ENCODE measurements around the gene RAB40C.

The RAB40C gene

DNA sequence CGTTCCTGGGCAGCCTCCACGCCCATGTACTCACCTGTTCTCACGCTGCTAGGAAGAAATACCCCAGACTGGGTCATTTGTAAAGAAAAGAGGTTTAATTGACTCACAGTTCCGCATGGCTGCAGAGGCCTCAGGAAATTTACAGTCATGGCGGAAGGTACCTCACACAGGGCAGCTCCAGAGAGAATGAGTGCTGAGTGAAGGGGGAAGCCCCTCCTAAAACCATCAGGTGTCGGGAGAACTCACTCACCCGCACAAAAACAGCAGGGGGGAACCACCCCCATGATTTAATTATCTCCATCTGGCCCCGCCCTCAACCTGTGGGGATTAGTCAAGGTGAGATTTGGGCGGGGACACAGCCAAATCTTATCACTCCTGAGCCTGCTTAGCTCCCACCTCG is 18.2 kb downstream of the RAB40C start:
- H3K9me3 ChIP-seq (ENCODE audit: control insufficient read depth, low read length) = peaks cover 14% of the 10 kb centered on the region

DNA sequence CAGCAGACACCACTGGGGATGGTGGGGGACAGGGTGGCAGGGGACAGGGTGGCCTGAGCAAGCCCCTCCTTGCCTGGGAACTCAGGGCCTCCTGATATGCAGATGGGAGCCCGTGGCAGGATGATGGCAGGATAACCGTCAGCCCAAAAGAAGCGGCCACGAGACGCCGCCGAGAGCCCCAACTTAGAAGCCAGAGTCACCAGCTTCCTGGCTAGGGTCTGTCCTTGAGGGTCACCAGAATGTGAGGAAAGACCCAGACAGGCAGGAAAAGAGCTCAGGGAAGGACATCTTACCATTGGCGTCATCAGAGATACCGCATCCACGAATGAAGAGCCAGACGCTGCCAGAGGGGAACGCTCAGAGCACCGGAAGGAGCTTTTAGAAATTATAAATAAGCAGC is 19.4 kb downstream of the RAB40C start:
- Histone ChIP-seq H3K36me3 (ENCODE audit: control insufficient read depth, insufficient read depth, low read length) (peaks cover 23% of the 10 kb centered on the region), H3K4me3 (ENCODE audit: extremely low read depth, insufficient read depth, low read length, poor library complexity, severe bottlenecking) (no peak overlapping the region), H3K4me1 (ENCODE audit: control insufficient read depth, insufficient read depth, low read length, poor library complexity, severe bottlenecking) (no peaks in the 10 kb centered on the region), H3K9me3 (ENCODE audit: control insufficient read depth, low read length) (peaks cover 14% of the 10 kb centered on the region), H3K27ac (ENCODE audit: low read depth, low read length, severe bottlenecking) (no peak overlapping the region)
- 93 to 97% methylated on average over 10 to 11 of the region's 13 CpGs for WGBS, 2 experiments (ENCODE audit: insufficient coverage in 2 of 2)

More for the DNA sequence above, 18.2 kb downstream of the RAB40C start:
- H3K36me3 ChIP-seq (ENCODE audit: control insufficient read depth, insufficient read depth, low read length) = peaks cover 20% of the 10 kb centered on the region
- 85 to 88% methylated on average over 5 to 6 of the region's 10 CpGs for WGBS, 2 experiments (ENCODE audit: insufficient coverage in 2 of 2)
- H3K27ac ChIP-seq (ENCODE audit: low read depth, low read length, severe bottlenecking) = no peak overlapping the region
- H3K4me1 ChIP-seq (ENCODE audit: control insufficient read depth, insufficient read depth, low read length, poor library complexity, severe bottlenecking) = no peaks in the 10 kb centered on the region
- no peak overlapping the region for H3K4me3 ChIP-seq (ENCODE audit: extremely low read depth, insufficient read depth, low read length, poor library complexity, severe bottlenecking)

DNA sequence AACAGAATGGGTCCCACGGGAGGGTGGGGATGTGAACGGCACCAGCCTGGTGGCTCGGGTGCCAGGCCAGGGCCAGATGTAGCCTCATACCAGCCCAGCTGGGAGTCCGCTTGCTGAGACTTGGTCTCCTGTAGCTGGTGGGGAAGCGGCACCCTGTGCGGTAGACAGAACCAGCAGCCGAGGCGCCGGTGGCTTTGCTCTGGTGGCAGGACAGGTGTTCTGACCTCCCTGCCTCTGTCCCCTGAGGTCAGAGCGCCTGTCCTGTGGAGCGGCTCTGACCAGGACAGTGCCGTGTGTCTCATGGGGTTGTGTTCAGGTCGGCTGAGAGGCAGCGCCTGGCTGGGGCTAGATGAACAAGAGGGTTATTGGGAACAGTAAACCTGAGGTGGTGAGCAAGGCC is 20.1 kb downstream of the RAB40C start:
- Histone ChIP-seq H3K36me3 (ENCODE audit: control insufficient read depth, insufficient read depth, low read length) (peaks cover 17% of the 10 kb centered on the region), H3K27ac (ENCODE audit: low read depth, low read length, severe bottlenecking) (no peak overlapping the region), H3K4me3 (ENCODE audit: extremely low read depth, insufficient read depth, low read length, poor library complexity, severe bottlenecking) (no peak overlapping the region), H3K9me3 (ENCODE audit: control insufficient read depth, low read length) (peaks cover 8% of the 10 kb centered on the region), H3K4me1 (ENCODE audit: control insufficient read depth, insufficient read depth, low read length, poor library complexity, severe bottlenecking) (no peaks in the 10 kb centered on the region)
- 94 to 95% methylated on average over 12 to 14 of the region's 14 CpGs for WGBS, 2 experiments (ENCODE audit: insufficient coverage in 2 of 2)

DNA sequence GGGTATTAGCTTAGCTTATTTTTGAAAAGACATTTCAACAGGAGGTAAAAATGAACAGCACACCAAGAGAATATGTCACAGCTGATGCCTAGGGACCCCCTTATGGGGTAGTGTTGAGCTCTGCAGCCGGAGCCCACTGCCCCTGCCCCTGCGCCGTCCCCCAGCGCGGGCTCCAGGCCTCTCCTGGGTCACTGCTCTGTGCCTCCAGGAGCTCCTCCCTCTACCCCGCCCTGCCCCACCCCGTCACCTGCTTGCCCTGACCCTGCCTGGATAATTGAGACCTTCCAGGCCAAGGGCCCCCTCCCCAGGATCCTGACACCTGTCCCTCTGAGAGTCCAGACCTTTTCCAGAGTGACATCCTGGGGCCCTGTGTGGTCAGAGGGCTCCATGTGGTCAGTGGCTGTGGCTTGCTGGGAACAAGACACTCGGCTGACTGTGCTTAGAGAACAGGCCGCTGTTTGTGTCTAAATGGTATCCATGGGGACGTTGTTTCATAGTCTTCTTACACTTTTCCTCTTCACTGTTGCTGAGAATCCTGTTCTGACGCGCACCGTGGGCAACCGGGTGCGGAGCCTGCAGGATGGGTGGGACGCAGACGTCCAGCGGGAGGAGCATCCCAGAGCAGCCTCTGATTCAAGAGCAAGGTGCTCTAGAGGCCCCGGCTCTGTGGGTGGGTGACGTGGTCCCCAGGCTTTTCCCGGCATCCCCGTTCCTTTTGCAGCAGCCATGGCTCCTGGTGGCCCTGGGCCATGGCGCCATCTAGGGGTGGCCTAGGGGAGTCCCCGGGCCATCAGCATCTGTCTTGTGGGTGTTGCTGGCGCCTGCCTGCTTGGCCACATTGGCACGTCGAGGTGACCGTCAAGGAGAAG is 20.9 kb downstream of the RAB40C start:
- H3K9me3 ChIP-seq (ENCODE audit: control insufficient read depth, low read length) = peaks cover under 1% of the 10 kb centered on the region
- peaks cover 10% of the 10 kb centered on the region for H3K36me3 ChIP-seq (ENCODE audit: control insufficient read depth, insufficient read depth, low read length)
- WGBS, 2 experiments (ENCODE audit: insufficient coverage in 2 of 2) = 82 to 84% methylated on average over 24 to 26 of the region's 28 CpGs
- H3K4me3 ChIP-seq (ENCODE audit: extremely low read depth, insufficient read depth, low read length, poor library complexity, severe bottlenecking) = no peak overlapping the region
- H3K27ac ChIP-seq (ENCODE audit: low read depth, low read length, severe bottlenecking) = no peak overlapping the region
- no peaks in the 10 kb centered on the region for H3K4me1 ChIP-seq (ENCODE audit: control insufficient read depth, insufficient read depth, low read length, poor library complexity, severe bottlenecking)

DNA sequence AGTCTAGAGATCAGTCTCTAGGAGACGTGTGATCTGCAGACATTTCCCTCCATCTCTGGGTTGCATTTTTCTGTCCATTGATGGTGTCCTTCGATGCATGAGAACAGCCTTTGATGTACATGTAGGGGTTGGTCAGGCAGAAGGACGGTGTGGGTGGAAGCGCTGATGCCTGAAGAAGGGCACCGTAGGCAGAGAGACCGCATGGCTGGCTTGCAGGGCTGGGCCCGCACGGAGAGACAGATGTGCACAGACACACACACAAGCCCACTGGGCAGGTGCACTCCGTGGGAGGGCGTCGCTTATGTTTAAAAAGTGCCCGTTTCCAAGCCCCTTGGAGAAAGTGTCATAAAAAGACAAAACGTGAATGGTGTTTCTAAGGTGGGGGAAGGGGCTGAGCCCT is 25.3 kb downstream of the RAB40C start:
- H3K4me1 ChIP-seq (ENCODE audit: control insufficient read depth, insufficient read depth, low read length, poor library complexity, severe bottlenecking) = no peaks in the 10 kb centered on the region
- no peak overlapping the region for H3K27ac ChIP-seq (ENCODE audit: low read depth, low read length, severe bottlenecking)
- peaks cover 12% of the 10 kb centered on the region for H3K36me3 ChIP-seq (ENCODE audit: control insufficient read depth, insufficient read depth, low read length)
- no peak overlapping the region for H3K4me3 ChIP-seq (ENCODE audit: extremely low read depth, insufficient read depth, low read length, poor library complexity, severe bottlenecking)
- H3K9me3 ChIP-seq (ENCODE audit: control insufficient read depth, low read length) = no peaks in the 10 kb centered on the region
- WGBS, 2 experiments (ENCODE audit: insufficient coverage in 2 of 2) = 96 to 98% methylated on average over 12 to 13 of the region's 13 CpGs

DNA sequence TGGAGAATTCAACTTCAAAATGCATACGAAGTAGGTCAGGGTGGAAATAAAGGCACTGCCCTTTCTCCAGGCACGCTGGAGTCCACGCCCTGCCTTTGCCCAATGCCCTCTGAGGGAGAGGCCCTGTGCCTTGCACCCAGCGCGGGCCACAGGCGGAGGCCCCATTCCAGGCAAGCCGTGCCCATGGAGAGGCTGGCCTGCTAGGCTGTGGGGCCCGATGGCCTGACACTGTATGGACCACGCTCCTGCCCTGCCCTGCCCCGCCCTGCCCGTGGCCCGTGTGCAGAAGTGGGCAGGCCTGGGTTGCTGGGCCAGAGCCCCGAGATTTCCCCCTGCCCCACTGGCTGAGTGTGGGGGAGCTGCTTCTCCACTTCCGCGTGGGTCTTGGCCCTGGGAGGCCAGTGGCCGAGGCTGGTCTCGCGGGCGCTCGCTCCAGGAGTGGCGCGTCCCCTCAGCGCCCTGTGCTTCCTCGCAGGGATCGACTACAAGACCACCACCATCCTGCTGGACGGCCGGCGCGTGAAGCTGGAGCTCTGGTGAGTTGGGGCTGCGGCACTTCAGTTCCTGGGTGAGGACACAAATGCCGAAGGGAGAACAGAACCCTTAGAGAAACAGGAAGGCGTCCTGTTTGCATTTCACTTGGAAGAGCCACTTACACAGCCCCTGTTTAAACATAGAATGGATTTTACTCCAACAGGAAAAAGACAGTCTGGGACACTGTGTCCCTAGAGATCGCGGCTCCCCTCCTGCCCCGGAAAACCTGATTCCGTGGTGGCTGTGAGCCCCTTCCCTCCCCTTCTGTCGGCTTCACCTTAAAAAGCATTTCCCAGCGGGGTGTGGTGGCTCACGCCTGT is 27.1 kb downstream of the RAB40C start:
- Histone ChIP-seq H3K36me3 (ENCODE audit: control insufficient read depth, insufficient read depth, low read length) (peaks cover 10% of the 10 kb centered on the region), H3K4me3 (ENCODE audit: extremely low read depth, insufficient read depth, low read length, poor library complexity, severe bottlenecking) (no peak overlapping the region), H3K4me1 (ENCODE audit: control insufficient read depth, insufficient read depth, low read length, poor library complexity, severe bottlenecking) (peaks cover 6% of the 10 kb centered on the region), H3K27ac (ENCODE audit: low read depth, low read length, severe bottlenecking) (no peak overlapping the region), H3K9me3 (ENCODE audit: control insufficient read depth, low read length) (no peaks in the 10 kb centered on the region)
- 95 to 96% methylated on average over 35 to 38 of the region's 39 CpGs for WGBS, 2 experiments (ENCODE audit: insufficient coverage in 2 of 2)

DNA sequence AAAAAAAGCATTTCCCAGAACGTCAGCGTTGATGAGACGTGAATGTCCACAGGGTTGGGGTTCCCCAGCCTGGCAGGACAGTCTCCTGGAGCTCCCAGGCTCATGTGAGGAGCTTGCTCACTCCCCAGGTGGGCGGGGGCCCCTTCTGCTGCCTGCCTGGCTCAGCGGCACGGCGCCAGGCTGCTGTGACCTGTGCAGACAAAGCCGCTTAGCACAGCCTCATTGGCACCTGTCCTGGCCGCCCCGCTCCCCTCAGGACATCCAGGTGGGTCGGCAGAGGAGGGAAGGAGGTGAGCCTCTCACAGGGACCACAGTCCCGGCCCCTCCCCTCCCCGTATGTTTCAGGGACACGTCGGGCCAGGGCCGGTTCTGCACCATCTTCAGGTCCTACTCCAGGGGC is 28.0 kb downstream of the RAB40C start:
- Histone ChIP-seq H3K9me3 (ENCODE audit: control insufficient read depth, low read length) (no peaks in the 10 kb centered on the region), H3K36me3 (ENCODE audit: control insufficient read depth, insufficient read depth, low read length) (peaks cover 10% of the 10 kb centered on the region), H3K27ac (ENCODE audit: low read depth, low read length, severe bottlenecking) (no peak overlapping the region), H3K4me1 (ENCODE audit: control insufficient read depth, insufficient read depth, low read length, poor library complexity, severe bottlenecking) (peaks cover 11% of the 10 kb centered on the region), H3K4me3 (ENCODE audit: extremely low read depth, insufficient read depth, low read length, poor library complexity, severe bottlenecking) (no peak overlapping the region)
- WGBS, 2 experiments (ENCODE audit: insufficient coverage in 2 of 2) = 90 to 96% methylated on average over 7 to 16 of the region's 16 CpGs

DNA sequence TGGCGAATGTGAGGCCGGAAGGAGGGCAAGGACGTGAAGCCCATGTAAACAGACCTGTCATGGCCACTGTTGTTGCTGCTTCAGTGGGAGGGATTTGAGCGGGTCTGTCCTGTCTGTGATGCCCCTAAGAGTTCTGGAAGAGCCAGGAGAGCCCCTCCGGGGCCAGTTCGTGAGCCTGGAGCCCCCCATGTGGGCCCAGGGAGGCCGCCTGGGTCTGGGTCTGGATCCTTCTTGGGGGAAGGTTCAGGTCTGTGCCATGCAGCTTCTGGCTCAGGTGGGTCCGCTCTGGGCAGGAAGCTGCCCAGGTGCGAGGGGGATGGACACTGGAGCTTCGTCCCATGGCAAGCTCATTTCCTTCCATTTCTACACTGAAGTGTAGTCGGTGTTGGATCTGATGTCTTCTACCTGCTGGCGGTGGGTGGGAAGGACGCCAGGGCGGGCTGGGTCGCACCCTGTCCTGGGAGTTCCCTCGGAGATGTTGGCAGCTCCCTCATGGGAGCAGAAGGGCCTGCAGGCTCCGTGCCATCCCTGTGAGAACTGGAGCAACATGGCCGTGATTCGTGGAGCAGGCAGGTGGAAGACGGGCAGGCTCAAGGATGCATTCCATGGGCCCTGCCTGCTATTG is 29.7 kb downstream of the RAB40C start:
- WGBS, 2 experiments (ENCODE audit: insufficient coverage in 2 of 2) = 93 to 96% methylated on average over 18 of the region's 20 CpGs
- H3K36me3 ChIP-seq (ENCODE audit: control insufficient read depth, insufficient read depth, low read length) = peaks cover 3% of the 10 kb centered on the region

DNA sequence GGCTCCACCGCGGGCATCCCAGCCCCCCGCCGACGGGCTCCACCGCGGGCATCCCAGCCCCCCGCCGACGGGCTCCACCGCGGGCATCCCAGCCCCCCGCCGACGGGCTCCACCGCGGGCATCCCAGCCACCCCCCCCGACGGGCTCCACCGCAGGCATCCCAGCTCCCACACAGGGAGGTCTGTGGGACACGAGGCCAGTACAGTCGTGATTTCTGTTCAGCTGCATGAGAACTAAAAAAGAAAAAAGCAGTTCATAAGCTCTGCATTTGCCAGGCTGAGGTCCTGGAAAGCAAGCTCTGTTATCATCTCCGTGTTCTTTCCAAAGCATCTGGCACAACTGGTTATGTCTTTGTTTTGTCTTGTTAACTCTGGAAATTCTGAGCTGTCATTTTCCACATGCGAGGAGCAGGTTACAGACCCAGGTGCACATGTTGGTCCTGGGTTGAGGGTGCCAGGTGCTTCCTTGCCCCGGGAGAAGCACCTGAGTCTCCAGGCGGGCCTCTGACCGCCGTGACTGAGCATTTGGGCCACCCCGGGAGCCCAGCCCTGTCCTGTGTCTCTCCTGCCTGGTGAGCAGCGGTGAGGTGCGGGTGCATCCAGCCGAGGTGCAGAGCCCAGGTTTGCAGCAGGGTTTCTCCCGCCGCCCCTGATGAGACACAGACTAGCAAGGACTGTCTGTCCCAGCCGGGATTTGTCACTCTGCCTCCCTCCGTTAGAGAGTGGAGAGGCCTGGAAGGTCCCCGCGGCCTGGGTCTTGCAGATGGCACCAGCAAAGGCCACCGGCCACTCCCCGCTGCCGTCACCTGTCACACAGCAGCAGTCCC is 31.0 kb downstream of the RAB40C start:
- Histone ChIP-seq H3K4me3 (ENCODE audit: extremely low read depth, insufficient read depth, low read length, poor library complexity, severe bottlenecking) (no peak overlapping the region), H3K4me1 (ENCODE audit: control insufficient read depth, insufficient read depth, low read length, poor library complexity, severe bottlenecking) (peaks cover 11% of the 10 kb centered on the region), H3K9me3 (ENCODE audit: control insufficient read depth, low read length) (no peaks in the 10 kb centered on the region), H3K36me3 (ENCODE audit: control insufficient read depth, insufficient read depth, low read length) (peaks cover 9% of the 10 kb centered on the region), H3K27ac (ENCODE audit: low read depth, low read length, severe bottlenecking) (peak overlapping the region; percentile 10)
- WGBS, 2 experiments (ENCODE audit: insufficient coverage in 2 of 2) = 94% methylated on average over 28 to 34 of the region's 41 CpGs

More for the DNA sequence above, 29.7 kb downstream of the RAB40C start:
- Histone ChIP-seq H3K9me3 (ENCODE audit: control insufficient read depth, low read length) (no peaks in the 10 kb centered on the region), H3K4me3 (ENCODE audit: extremely low read depth, insufficient read depth, low read length, poor library complexity, severe bottlenecking) (no peak overlapping the region), H3K4me1 (ENCODE audit: control insufficient read depth, insufficient read depth, low read length, poor library complexity, severe bottlenecking) (peaks cover 11% of the 10 kb centered on the region), H3K27ac (ENCODE audit: low read depth, low read length, severe bottlenecking) (no peak overlapping the region)

Data from mesodermal cell (in vitro differentiated cells).